Myometrial cell (primary cell): ENCODE data around the gene THYN1. TPM values are rescaled to one million over a fixed set of nuclear protein-coding genes. Genes with fewer than 3 reads are reported as not detected.

Experiments used
- total RNA-seq: library from RNA; depleted of rRNA; stranded (reverse); fragments of >200 nt; gene quantifications from 2 replicates; pipeline ENCODE4 v1.2.3, GENCODE V29; 2015

THYN1 gene
- 51.4 and 77.3 TPM in 2 replicates for total RNA-seq

DNA sequence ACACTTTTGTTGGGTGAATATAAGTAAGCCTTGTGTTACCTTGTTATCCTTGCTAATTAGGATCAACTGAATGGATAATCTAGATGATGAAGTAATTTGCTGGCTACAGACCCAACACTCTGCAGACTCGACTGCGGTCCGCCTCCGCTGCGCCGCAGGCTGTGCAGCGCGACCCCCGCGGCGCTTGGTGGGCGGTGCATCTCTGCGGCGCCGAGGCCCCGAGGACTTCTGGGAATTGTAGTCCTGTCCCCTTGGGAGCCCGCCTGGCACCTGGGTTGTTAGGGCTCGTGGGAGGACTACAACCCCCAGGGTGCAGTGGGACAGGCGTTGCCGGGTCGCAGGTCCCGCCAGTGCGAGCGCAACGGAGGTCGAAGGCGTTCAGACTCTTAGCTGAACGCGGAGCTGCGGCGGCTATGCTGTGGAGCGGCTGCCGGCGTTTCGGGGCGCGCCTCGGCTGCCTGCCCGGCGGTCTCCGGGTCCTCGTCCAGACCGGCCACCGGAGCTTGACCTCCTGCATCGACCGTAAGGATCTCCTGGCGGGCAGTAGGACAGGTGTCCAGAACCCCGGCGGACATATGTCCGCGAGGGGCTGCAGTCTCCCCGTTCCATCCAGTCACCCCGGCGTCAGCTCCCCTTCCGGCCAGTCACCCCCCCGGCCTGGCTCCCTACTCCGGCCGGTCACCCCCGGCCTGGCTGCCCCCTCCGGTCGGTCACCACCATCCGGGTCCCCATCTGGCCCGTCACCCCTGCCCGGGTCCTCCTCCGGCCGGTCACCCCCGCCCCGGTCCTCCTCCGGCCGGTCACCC lies at the start of gene THYN1, which contains the start of gene ACAD8:
THYN1 (minus strand) TSS at position 165 of the 806 bp plus-strand sequence. CDS start 470 bp downstream, outside the sequence.
ACAD8 (plus strand) TSS at position 381 of the 806 bp plus-strand sequence; CDS start at position 414, 33 bp downstream.

DNA sequence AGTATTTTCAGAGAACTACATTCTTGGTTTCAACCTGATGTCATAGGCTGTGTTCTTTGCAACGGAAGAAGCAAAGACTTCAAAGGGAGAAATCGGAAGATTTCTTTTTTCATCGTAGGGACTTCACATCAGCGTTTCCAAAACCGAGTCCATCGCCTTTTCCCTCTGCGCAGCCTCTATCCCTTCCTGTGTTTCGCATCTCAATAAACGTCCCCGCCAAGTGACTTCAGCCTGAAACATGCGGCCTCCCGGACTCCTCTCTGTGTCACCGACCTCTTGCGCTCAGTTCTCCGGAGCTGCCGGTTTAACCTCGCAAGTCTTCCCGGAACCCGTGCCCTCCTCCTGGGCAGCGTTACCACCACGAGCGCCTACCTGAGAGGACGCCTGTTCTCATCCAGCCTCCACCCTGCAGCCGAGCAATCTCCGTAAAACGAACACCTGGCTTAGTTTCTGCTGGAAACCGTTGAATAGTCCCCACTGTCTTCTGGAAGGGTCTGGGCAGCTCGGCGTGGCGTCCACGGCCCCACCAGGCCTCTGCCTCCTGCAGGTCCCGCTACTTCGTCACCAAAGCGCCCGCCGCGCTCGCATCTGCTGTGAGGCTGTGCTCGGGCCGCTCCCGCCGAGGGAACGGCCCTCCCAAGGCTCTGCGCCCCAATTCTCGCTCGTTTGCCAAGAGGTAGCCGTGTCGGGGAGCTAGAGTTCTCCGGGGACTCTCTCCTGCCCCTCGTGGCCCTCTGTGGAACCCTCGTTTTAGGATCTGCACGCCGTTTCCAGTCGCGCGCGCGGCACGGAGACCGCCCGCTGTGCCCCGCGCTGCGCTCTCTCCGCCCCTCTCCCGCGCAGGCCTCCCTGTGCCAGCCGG lies 22.6 kb upstream of the THYN1 start, which contains the start of gene GLB1L3:
GLB1L3 (plus strand) TSS at position 846 of the 862 bp plus-strand sequence. CDS start 362 bp downstream, outside the sequence.

DNA sequence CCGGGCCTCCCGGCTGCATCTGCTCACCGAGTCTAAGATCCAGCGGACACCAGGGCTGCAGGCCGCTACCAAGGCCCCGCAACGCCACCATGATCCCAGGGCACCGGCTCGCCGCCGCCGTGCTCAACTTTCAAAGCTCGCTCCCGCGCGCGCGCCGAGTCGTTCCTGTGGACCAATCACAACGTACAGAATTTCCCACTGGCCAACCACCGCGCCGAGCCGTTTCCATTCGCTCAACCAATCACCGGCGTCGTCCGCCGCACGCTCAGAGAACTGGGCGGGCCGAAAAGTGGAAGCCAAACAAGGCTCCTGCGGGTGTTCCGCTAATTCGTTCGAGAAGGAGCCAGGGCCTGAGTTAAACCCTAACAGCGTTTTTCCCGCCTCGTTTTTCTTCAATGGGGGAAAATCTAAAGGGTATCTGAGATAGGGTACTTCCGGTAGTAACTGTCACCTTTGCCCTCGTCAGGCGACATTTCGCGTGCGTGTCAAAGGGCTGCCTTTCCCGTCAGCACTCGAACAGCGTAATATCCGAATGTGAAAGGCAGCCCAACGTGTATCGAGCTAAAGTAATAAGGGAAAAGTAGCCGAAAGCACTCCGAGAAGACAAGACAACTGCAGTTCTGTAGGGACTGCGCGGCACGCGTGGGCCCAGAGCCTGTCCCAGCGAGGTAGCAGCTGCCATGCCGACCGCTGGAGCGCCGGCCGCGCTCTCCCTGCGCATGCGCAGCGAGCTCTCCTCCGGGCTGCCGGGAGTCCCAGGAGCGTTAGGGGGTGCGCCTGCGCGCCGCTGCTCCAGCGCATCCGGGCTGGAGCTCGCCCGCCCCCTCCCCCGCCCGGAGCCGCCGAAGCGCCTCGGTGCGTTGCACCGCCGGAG lies 29.1 kb downstream of the THYN1 start, which contains the start of the genes NCAPD3 and VPS26B:
NCAPD3 (minus strand) TSS at position 132 of the 874 bp plus-strand sequence; CDS start at position 91, 41 bp downstream.
VPS26B (plus strand) TSS at position 836 of the 874 bp plus-strand sequence. CDS start 452 bp downstream, outside the sequence.

Other genes with a start within 250 kb of the THYN1 start
- gene JAM3, start 184.3 kb downstream of the THYN1 start, total RNA-seq, result 48.0 and 49.9 TPM in 2 replicates
- gene NCAPD3, start 29.4 kb downstream of the THYN1 start, total RNA-seq, result 13.5 and 17.0 TPM in 2 replicates
- 35.3 and 35.5 TPM in 2 replicates for gene VPS26B, start 28.7 kb downstream of the THYN1 start, total RNA-seq
- 23.4 and 23.6 TPM in 2 replicates for gene ACAD8, start 216 bp upstream of the THYN1 start, total RNA-seq
- not detected in 2 replicates for gene GLB1L3, start 23.0 kb upstream of the THYN1 start, total RNA-seq
- gene GLB1L2, start 78.6 kb upstream of the THYN1 start, total RNA-seq, result 0.18 and 0.29 TPM in 2 replicates
- not detected in 2 replicates for gene B3GAT1, start 158.9 kb upstream of the THYN1 start, total RNA-seq